ENCODE data around the gene NR6A1.

The NR6A1 gene

GRCh38 chr9:124496075-124496449 lies 275.0 kb downstream of the NR6A1 start:
- no peaks in the 10 kb centered on the region for H3K4me1 ChIP-seq
- H3K9ac ChIP-seq: no peak overlapping the region
- no peak overlapping the region for H3K4me3 ChIP-seq (ENCODE audit: low read depth, low read length)
- H3K27me3 ChIP-seq (ENCODE audit: control insufficient read depth, insufficient read depth, low read length): no peaks in the 10 kb centered on the region
- no peaks in the 10 kb centered on the region for H3K79me2 ChIP-seq
- TF ChIP-seq CTCF (IDR thresholded peaks at IDR 0.05): no peak
- H3K36me3 ChIP-seq (ENCODE audit: control insufficient read depth, insufficient read depth, low read length): no peaks in the 10 kb centered on the region
- H3K4me2 ChIP-seq (ENCODE audit: low read length): no peak overlapping the region
- H3K9me3 ChIP-seq (ENCODE audit: control insufficient read depth, low read length): no peaks in the 10 kb centered on the region
- no peak overlapping the region for H3K27ac ChIP-seq
- no peak overlapping the region for H2AFZ ChIP-seq

GRCh38 chr9:124495126-124496074 lies 275.7 kb downstream of the NR6A1 start:
- Histone ChIP-seq H3K79me2 (no peaks in the 10 kb centered on the region), H3K4me1 (no peaks in the 10 kb centered on the region), H3K27ac (no peak overlapping the region), H2AFZ (no peak overlapping the region), H3K9me3 (ENCODE audit: control insufficient read depth, low read length) (no peaks in the 10 kb centered on the region), H3K27me3 (ENCODE audit: control insufficient read depth, insufficient read depth, low read length) (no peaks in the 10 kb centered on the region), H3K4me2 (ENCODE audit: low read length) (no peak overlapping the region), H3K36me3 (ENCODE audit: control insufficient read depth, insufficient read depth, low read length) (no peaks in the 10 kb centered on the region), H3K9ac (no peak overlapping the region), H3K4me3 (ENCODE audit: low read depth, low read length) (no peak overlapping the region)
- no peak for TF ChIP-seq CTCF (IDR thresholded peaks at IDR 0.05)

GRCh38 chr9:124493794-124494479 lies 277.2 kb downstream of the NR6A1 start:
- H3K9me3 ChIP-seq (ENCODE audit: control insufficient read depth, low read length): no peaks in the 10 kb centered on the region
- H3K27me3 ChIP-seq (ENCODE audit: control insufficient read depth, insufficient read depth, low read length): no peaks in the 10 kb centered on the region
- no peak overlapping the region for H3K4me2 ChIP-seq (ENCODE audit: low read length)
- H3K27ac ChIP-seq: no peak overlapping the region
- no peak overlapping the region for H3K9ac ChIP-seq
- no peak overlapping the region for H2AFZ ChIP-seq
- H3K36me3 ChIP-seq (ENCODE audit: control insufficient read depth, insufficient read depth, low read length): no peaks in the 10 kb centered on the region
- no peaks in the 10 kb centered on the region for H3K79me2 ChIP-seq
- H3K4me3 ChIP-seq (ENCODE audit: low read depth, low read length): no peak overlapping the region
- no peak for TF ChIP-seq CTCF (IDR thresholded peaks at IDR 0.05)
- H3K4me1 ChIP-seq: no peaks in the 10 kb centered on the region

- Histone ChIP-seq H3K79me2 (no peaks in the 10 kb centered on the region), H3K4me2 (ENCODE audit: low read length) (no peak overlapping the region), H3K9me3 (ENCODE audit: control insufficient read depth, low read length) (no peaks in the 10 kb centered on the region), H3K36me3 (ENCODE audit: control insufficient read depth, insufficient read depth, low read length) (no peaks in the 10 kb centered on the region), H3K27me3 (ENCODE audit: control insufficient read depth, insufficient read depth, low read length) (no peaks in the 10 kb centered on the region), H3K4me1 (no peaks in the 10 kb centered on the region), H3K4me3 (ENCODE audit: low read depth, low read length) (no peak overlapping the region), H3K9ac (no peak overlapping the region), H2AFZ (no peak overlapping the region), H3K27ac (no peak overlapping the region)
- TF ChIP-seq CTCF (IDR thresholded peaks at IDR 0.05): no peak
Observed at GRCh38 chr9:124493218-124493617, 277.9 kb downstream of the NR6A1 start.

Data from parathyroid adenoma (tissue), 2 donors.